ENCODE results near the gene COPZ1. TPM values are rescaled to one million over a fixed set of nuclear protein-coding genes. Genes with fewer than 3 reads are reported as not detected.

COPZ1 gene
- total and polyA plus RNA-seq, 9 of the 15 experiments (the other 6 are each of a cell fraction or from before 2014, with no cell fraction given) = 137 to 487 (median 233) TPM

GRCh38 chr12:54324617-54325441, at the start of gene COPZ1 (continued):
- TF ChIP-seq VEZF1 (CRISPR knock-in tag; IDR thresholded peaks at IDR 0.05) (peak; percentile 85), GMEB1 (CRISPR knock-in tag; IDR thresholded peaks at IDR 0.05) (peak; percentile 84), RBM25 (IDR thresholded peaks at IDR 0.05; ENCODE audit: low read depth, low read length, severe bottlenecking) (peak; percentile 87), CC2D1A (IDR thresholded peaks at IDR 0.05) (peak; percentile 56), BDP1 (IDR thresholded peaks at IDR 0.05; ENCODE audit: insufficient read depth, insufficient read length) (no peak), HMBOX1 (IDR thresholded peaks at IDR 0.05) (peak; percentile 66), MCM7 (IDR thresholded peaks at IDR 0.05) (no peak), STAT6 (CRISPR knock-in tag; IDR thresholded peaks at IDR 0.05) (peak; percentile 27; the same call in 1 of the 2 replicates), CTBP1 (IDR thresholded peaks at IDR 0.05; ENCODE audit: borderline replicate concordance) (peak; percentile 63), HEY1 (CRISPR knock-in tag; IDR thresholded peaks at IDR 0.05; ENCODE audit: borderline replicate concordance) (no peak; the same call in 1 of the 2 replicates), ZNF24 (IDR thresholded peaks at IDR 0.05) (no peak; the same call in 1 of the 2 replicates), CREB1 (IDR thresholded peaks at IDR 0.05) (peak; percentile 75), CREB1 (CRISPR knock-in tag; IDR thresholded peaks at IDR 0.05) (peak; percentile 70), TOE1 (IDR thresholded peaks at IDR 0.05; ENCODE audit: borderline replicate concordance) (peak; percentile 19), TOE1 (CRISPR knock-in tag; IDR thresholded peaks at IDR 0.05; ENCODE audit: borderline replicate concordance, low read depth) (0 out of 2 replicates have a peak, but pooled peaks have one; percentile 47), NCOA4 (IDR thresholded peaks at IDR 0.05; ENCODE audit: partially characterized antibody) (no peak), ZSCAN29 (IDR thresholded peaks at IDR 0.05) (peak; percentile 63; the same call in 1 of the 2 replicates), TBL1XR1 (IDR thresholded peaks at IDR 0.05; ENCODE audit: low read length in 2 of 2) (peak; percentile 22 to 54; a peak in 1 of 4 replicates), CREM (IDR thresholded peaks at IDR 0.05; ENCODE audit: low read depth) (peak; percentile 87), YBX1 (IDR thresholded peaks at IDR 0.05) (no peak), ZNF77 (CRISPR knock-in tag; IDR thresholded peaks at IDR 0.05) (no peak), CEBPG (CRISPR knock-in tag; IDR thresholded peaks at IDR 0.05) (peak; percentile 34; the same call in 1 of the 2 replicates), CEBPG (tag; conservative IDR thresholded peaks at IDR 0.05 in 1 of 2, IDR thresholded peaks at IDR 0.05 in 1 of 2) (peak; percentile 46 to 73; a peak in 2 of 4 replicates), ZNF586 (CRISPR knock-in tag; conservative IDR thresholded peaks at IDR 0.05) (no peak)
